ENCODE data around the gene RPL22L1. TPM values are rescaled to one million over a fixed set of nuclear protein-coding genes. Genes with fewer than 3 reads are reported as not detected.

RPL22L1 gene
- total RNA-seq, 4 donors from 2014 or later: 23.1 to 169 (median 97.7) TPM

DNA sequence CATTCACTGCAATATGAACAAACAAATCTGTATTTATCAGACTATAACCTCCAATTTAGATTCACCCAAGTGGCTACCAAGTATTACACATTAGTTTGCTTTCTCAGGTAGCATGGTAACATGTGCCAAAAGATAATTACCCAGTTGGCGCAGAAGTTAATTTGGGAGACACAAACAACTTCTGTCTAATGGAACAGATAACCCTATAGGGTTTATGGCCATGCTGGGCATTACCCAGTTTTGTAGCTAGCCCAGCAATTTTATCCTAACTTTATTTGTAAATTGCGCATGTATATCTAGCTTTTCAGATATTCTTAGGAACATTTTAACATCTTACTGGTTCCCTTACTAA lies 780 bp downstream of the RPL22L1 start:
- H3K4me1 ChIP-seq: peaks cover 29% of the 10 kb centered on the region
- H3K9me3 ChIP-seq: no peaks in the 10 kb centered on the region
- peaks cover 35% of the 10 kb centered on the region for H3K36me3 ChIP-seq
- DNase-seq (ENCODE audit: low spot score in 2 of 2): no peak
- no peaks in the 10 kb centered on the region for H3K27me3 ChIP-seq
- H3K27ac ChIP-seq: peak overlapping the region; percentile 89
- WGBS: 18% methylated on average over 2 of the region's 2 CpGs
- no peak for TF ChIP-seq POLR2AphosphoS5 (IDR thresholded peaks at IDR 0.05)
- TF ChIP-seq, protein P1, sequence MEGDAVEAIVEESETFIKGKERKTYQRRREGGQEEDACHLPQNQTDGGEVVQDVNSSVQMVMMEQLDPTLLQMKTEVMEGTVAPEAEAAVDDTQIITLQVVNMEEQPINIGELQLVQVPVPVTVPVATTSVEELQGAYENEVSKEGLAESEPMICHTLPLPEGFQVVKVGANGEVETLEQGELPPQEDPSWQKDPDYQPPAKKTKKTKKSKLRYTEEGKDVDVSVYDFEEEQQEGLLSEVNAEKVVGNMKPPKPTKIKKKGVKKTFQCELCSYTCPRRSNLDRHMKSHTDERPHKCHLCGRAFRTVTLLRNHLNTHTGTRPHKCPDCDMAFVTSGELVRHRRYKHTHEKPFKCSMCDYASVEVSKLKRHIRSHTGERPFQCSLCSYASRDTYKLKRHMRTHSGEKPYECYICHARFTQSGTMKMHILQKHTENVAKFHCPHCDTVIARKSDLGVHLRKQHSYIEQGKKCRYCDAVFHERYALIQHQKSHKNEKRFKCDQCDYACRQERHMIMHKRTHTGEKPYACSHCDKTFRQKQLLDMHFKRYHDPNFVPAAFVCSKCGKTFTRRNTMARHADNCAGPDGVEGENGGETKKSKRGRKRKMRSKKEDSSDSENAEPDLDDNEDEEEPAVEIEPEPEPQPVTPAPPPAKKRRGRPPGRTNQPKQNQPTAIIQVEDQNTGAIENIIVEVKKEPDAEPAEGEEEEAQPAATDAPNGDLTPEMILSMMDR (IDR thresholded peaks at IDR 0.05): no peak
- no peak for TF ChIP-seq POLR2A (IDR thresholded peaks at IDR 0.05)
- no peak for TF ChIP-seq EP300 (IDR thresholded peaks at IDR 0.05)
- H3K4me3 ChIP-seq: peak overlapping the region; percentile 76

DNA sequence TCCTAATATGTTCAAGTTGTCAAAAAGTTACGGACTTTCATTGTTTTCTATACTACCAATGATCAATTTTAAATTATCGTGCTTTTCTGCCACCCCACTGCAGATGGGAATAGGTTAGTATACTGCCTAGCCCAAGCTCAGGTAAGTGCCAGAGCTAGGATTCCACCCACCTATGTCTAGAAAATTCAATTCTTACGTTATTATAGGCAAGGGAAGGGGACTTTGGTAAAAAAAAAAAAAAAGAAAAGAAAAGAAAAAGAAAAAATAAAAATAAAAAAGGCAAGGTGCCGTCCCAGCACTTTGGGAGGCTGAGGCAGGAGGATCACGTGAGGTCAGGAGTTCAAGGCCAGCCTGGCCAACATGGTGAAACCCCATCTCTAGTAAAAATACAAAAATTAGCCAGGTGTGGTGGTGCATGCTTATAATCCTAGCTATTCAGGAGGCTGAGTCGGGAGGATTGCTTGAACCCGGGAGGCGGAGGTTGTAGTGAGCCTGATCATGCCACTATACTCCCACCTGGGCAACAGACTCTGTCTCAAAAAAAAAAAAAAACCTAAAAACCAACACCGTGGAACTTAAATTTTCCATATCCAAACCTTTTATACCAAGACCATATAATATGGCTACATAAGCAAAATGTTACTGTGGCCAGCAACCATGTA lies 1.3 kb downstream of the RPL22L1 start:
- WGBS: 75% methylated on average over 9 of the region's 9 CpGs
- Histone ChIP-seq H3K4me1 (peaks cover 29% of the 10 kb centered on the region), H3K4me3 (peak overlapping the region; percentile 76), H3K27ac (no peak overlapping the region), H3K9me3 (no peaks in the 10 kb centered on the region), H3K27me3 (no peaks in the 10 kb centered on the region), H3K36me3 (peaks cover 35% of the 10 kb centered on the region)
- no peak for TF ChIP-seq POLR2AphosphoS5 (IDR thresholded peaks at IDR 0.05)
- no peak for TF ChIP-seq EP300 (IDR thresholded peaks at IDR 0.05)
- TF ChIP-seq, protein P1 (IDR thresholded peaks at IDR 0.05): no peak
- no peak for TF ChIP-seq POLR2A (IDR thresholded peaks at IDR 0.05)
- no peak for DNase-seq (ENCODE audit: low spot score in 2 of 2)

DNA sequence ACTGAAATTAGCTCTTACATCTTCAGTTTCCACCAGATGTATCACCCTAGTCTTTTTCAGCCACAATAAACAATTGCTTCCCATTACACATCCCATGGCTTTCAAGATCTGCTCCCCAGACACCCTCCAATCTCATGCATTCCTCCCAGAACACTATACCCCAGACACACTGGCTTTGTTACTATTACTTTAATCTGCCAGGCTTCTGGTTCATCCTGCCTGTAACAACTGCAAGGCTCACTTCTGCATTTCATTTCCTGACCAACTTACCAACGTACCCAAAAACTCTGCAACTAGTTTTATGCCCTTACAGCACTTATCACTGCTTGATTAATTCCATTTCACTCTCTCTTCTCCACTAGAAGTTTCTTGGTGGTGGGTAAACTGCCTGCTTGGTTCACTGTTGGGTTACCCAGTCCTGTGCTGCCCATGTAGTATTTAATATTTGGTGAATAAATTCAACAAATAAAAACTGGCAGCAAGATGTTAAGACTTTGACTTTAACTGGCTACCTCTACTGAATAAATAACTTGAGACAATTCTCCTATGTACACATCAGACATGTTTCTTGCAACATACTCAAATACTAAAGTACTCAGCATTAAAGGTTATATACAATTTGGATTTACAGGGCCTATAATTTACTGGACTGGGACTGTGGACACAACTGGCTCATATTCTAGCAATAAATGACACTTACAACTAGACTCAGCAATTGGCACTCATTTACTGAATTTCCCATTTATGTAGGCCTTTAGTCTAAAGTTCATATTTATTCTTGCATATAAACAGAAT lies 2.7 kb downstream of the RPL22L1 start:
- Histone ChIP-seq H3K36me3 (peaks cover 35% of the 10 kb centered on the region), H3K27ac (no peak overlapping the region), H3K4me3 (no peak overlapping the region), H3K9me3 (no peaks in the 10 kb centered on the region), H3K27me3 (no peaks in the 10 kb centered on the region), H3K4me1 (peaks cover 29% of the 10 kb centered on the region)
- no peak for DNase-seq (ENCODE audit: low spot score in 2 of 2)
- 59% methylated on average over 1 of the region's 1 CpG for WGBS
- TF ChIP-seq EP300 (IDR thresholded peaks at IDR 0.05) (no peak), POLR2AphosphoS5 (IDR thresholded peaks at IDR 0.05) (no peak)

DNA sequence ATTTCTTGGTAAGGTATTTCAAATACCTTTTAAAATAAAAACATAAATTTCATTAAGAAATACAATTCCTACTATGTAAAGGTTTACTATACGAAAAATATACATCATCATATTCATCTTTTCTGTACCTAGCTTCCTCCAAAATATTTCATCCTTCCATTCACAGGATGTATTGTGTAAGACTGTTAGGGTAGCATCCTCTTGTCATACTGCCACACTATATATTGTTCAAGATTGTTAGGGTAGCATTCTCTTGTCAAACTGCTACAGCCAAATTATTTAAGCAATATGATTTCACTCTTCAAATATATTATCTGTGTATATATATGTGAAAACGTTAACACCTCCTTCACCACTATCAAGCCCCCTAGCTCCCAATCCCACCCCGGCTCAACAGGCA lies 3.5 kb downstream of the RPL22L1 start:
- Histone ChIP-seq H3K27me3 (no peaks in the 10 kb centered on the region), H3K27ac (no peak overlapping the region), H3K4me1 (peaks cover 29% of the 10 kb centered on the region), H3K36me3 (peaks cover 35% of the 10 kb centered on the region), H3K4me3 (no peak overlapping the region), H3K9me3 (no peaks in the 10 kb centered on the region)
- WGBS: 86% methylated on average over 3 of the region's 3 CpGs
- no peak for DNase-seq (ENCODE audit: low spot score in 2 of 2)
- TF ChIP-seq POLR2AphosphoS5 (IDR thresholded peaks at IDR 0.05): no peak
- TF ChIP-seq, protein P1 (IDR thresholded peaks at IDR 0.05): no peak
- no peak for TF ChIP-seq EP300 (IDR thresholded peaks at IDR 0.05)
- no peak for TF ChIP-seq POLR2A (IDR thresholded peaks at IDR 0.05)

DNA sequence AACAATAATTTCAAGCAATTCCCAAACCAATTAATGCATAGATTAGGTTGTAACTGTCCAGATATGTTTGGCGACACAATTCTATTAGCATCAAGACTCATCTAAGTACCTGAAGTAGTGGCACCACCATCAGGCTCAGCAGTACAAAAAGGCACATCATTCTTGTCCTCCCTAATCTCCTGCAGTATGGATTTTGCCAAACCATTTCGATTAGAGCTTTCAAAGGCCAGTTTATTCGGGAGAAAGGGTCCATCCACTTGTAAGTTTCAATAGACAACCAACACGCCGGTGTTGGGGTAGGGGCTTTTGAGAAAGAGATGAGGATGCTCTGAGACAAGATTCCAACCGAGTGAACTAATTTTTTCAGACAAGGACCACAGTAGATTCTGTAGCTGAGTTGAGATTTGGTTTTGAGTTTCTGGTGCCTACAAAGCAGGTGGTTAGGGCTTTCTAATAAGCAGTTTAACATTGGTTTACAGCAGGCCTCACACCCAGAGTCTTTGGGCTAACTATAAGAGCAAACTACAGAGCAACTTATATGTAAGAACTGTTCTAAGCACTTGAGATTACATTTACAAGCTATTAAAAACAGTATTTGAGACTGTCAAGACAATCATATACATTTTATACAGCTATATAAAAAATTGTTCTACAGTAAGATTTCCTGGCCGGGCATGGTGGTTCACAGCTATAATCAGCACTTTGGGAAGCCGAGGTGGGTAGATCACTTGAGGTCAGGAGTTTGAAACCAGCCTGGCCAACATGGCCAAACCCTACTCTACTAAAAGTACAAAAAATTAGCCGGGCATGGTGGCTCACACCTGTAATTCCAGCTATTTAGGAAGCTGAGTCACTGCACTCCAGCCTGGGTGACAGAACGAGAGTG lies 4.5 kb downstream of the RPL22L1 start:
- Histone ChIP-seq H3K4me3 (no peak overlapping the region), H3K36me3 (peaks cover 35% of the 10 kb centered on the region), H3K9me3 (no peaks in the 10 kb centered on the region), H3K27ac (no peak overlapping the region), H3K4me1 (peaks cover 25% of the 10 kb centered on the region), H3K27me3 (no peaks in the 10 kb centered on the region)
- WGBS: 85% methylated on average over 10 of the region's 10 CpGs
- TF ChIP-seq POLR2A (IDR thresholded peaks at IDR 0.05): no peak
- no peak for TF ChIP-seq POLR2AphosphoS5 (IDR thresholded peaks at IDR 0.05)
- TF ChIP-seq, protein P1 (IDR thresholded peaks at IDR 0.05): no peak
- no peak for TF ChIP-seq EP300 (IDR thresholded peaks at IDR 0.05)
- DNase-seq (ENCODE audit: low spot score in 2 of 2): no peak

All from suprapubic skin (tissue), 4 donors.